Karpas-422 (cell line): ENCODE results near the gene OBSCN. TPM values are rescaled to one million over a fixed set of nuclear protein-coding genes. Genes with fewer than 3 reads are reported as not detected.

Source experiments
- DNase-seq: peaks from one replicate; pipeline ENCODE4 v3.0.0-alpha.2; 2015
- H2AFZ ChIP-seq: fragments of 200-600 bp; sonication (generic); 2 replicates; pipeline ENCODE4 v1.6.1; 2014; ENCODE audit warnings: antibody characterized with exemption, low read length, mixed read lengths
- H3K27ac ChIP-seq: fragments of 200-600 bp; sonication (generic); 2 replicates; pipeline ENCODE4 v1.5.1; 2014; ENCODE audit warnings: mild to moderate bottlenecking, low read length, moderate library complexity
- H3K27me3 ChIP-seq: fragments of 200-600 bp; sonication (generic); 2 replicates; pipeline ENCODE4 v1.6.1; 2014; ENCODE audit warnings: low read length, mixed read lengths
- H3K36me3 ChIP-seq: fragments of 200-600 bp; sonication (generic); 2 replicates; pipeline ENCODE4 v1.6.1; 2014; ENCODE audit warnings: low read length, mixed read lengths; ENCODE audit not compliant: insufficient read depth
- H3K4me1 ChIP-seq: fragments of 200-600 bp; sonication (generic); 2 replicates; pipeline ENCODE4 v1.6.1; 2014; ENCODE audit warnings: mild to moderate bottlenecking, low read length, mixed read lengths
- H3K4me2 ChIP-seq: fragments of 200-600 bp; sonication (generic); 2 replicates; pipeline ENCODE4 v1.6.1; 2014; ENCODE audit warnings: low read length, low read depth, mild to moderate bottlenecking; ENCODE audit not compliant: poor library complexity, severe bottlenecking
- H3K4me3 ChIP-seq: fragments of 200-600 bp; sonication (generic); 2 replicates; pipeline ENCODE4 v1.5.1; 2014; ENCODE audit warnings: mild to moderate bottlenecking, antibody characterized with exemption, low read length, mixed read lengths
- H3K79me2 ChIP-seq: fragments of 200-600 bp; sonication (generic); 2 replicates; pipeline ENCODE4 v1.6.1; 2014; ENCODE audit warnings: mild to moderate bottlenecking, low read length, mixed read lengths
- H3K9ac ChIP-seq: fragments of 200-600 bp; sonication (generic); 2 replicates; pipeline ENCODE4 v1.6.0; 2014; ENCODE audit warnings: low read length
- H3K9me2 ChIP-seq: fragments of 200-600 bp; sonication (generic), shearing (Covaris generic); replicated peaks from 2 replicates; pipeline ENCODE4 v1.6.0; 2014; ENCODE audit warnings: mild to moderate bottlenecking, low read length, moderate library complexity; ENCODE audit not compliant: insufficient read depth
- H3K9me3 ChIP-seq: fragments of 300-700, 200-600 bp; sonication (generic); 2 replicates; pipeline ENCODE4 v1.6.1; 2014; ENCODE audit warnings: low read length, mixed read lengths
- H4K20me1 ChIP-seq: fragments of 200-600 bp; sonication (generic); 2 replicates; pipeline ENCODE4 v1.6.1; 2014; ENCODE audit warnings: mild to moderate bottlenecking, antibody characterized with exemption, low read length, low read depth; ENCODE audit not compliant: insufficient read depth
- total RNA-seq: library from RNA; depleted of rRNA; stranded (reverse); fragments of >200 nt; shearing (Covaris generic); gene quantifications from 2 replicates; pipeline ENCODE4 v1.2.3, GENCODE V29; 2014; ENCODE audit warnings: low replicate concordance

Gene OBSCN
- total RNA-seq, 1 experiment from 2014 or later = 17.5 TPM

- Histone ChIP-seq H3K36me3 (no peaks in the 10 kb centered on the region), H3K4me2 (no peak overlapping the region), H3K9me2 (no peaks in the 10 kb centered on the region), H3K9me3 (no peaks in the 10 kb centered on the region), H3K4me1 (no peaks in the 10 kb centered on the region), H3K27me3 (no peaks in the 10 kb centered on the region), H3K9ac (no peak overlapping the region), H3K79me2 (no peaks in the 10 kb centered on the region), H4K20me1 (no peaks in the 10 kb centered on the region), H3K4me3 (no peak overlapping the region), H3K27ac (no peak overlapping the region), H2AFZ (no peak overlapping the region)
- no peak for DNase-seq
Measured at GRCh38 chr1:228289996-228290881, 82.4 kb downstream of the OBSCN start.

GRCh38 chr1:228291906-228292608 is 84.2 kb downstream of the OBSCN start:
- Histone ChIP-seq H3K36me3 (peaks cover 4% of the 10 kb centered on the region; the same call in 1 of the 2 replicates), H3K9me2 (no peaks in the 10 kb centered on the region), H3K4me3 (no peak overlapping the region), H4K20me1 (no peaks in the 10 kb centered on the region), H3K9me3 (no peaks in the 10 kb centered on the region), H3K9ac (no peak overlapping the region), H3K27ac (no peak overlapping the region), H3K4me2 (no peak overlapping the region), H3K27me3 (no peaks in the 10 kb centered on the region), H3K79me2 (no peaks in the 10 kb centered on the region), H3K4me1 (no peaks in the 10 kb centered on the region), H2AFZ (no peak overlapping the region)
- no peak for DNase-seq

- Histone ChIP-seq H3K9ac (no peak overlapping the region), H3K9me2 (no peaks in the 10 kb centered on the region), H3K4me2 (no peak overlapping the region), H3K79me2 (no peaks in the 10 kb centered on the region), H3K4me3 (no peak overlapping the region), H3K27me3 (no peaks in the 10 kb centered on the region), H3K27ac (no peak overlapping the region), H4K20me1 (no peaks in the 10 kb centered on the region), H3K9me3 (no peaks in the 10 kb centered on the region), H3K4me1 (no peaks in the 10 kb centered on the region), H2AFZ (no peak overlapping the region), H3K36me3 (peaks cover 4% of the 10 kb centered on the region; the same call in 1 of the 2 replicates)
- no peak for DNase-seq
Measured at GRCh38 chr1:228292609-228292911, 84.7 kb downstream of the OBSCN start.

GRCh38 chr1:228293393-228293792 is 85.5 kb downstream of the OBSCN start:
- Histone ChIP-seq H3K79me2 (no peaks in the 10 kb centered on the region), H3K9me3 (no peaks in the 10 kb centered on the region), H3K4me1 (no peaks in the 10 kb centered on the region), H3K4me3 (no peak overlapping the region), H3K27me3 (no peaks in the 10 kb centered on the region), H2AFZ (no peak overlapping the region), H3K27ac (no peak overlapping the region), H3K36me3 (peaks cover 4% of the 10 kb centered on the region; the same call in 1 of the 2 replicates), H3K9me2 (no peaks in the 10 kb centered on the region), H4K20me1 (no peaks in the 10 kb centered on the region), H3K4me2 (no peak overlapping the region), H3K9ac (no peak overlapping the region)
- no peak for DNase-seq

GRCh38 chr1:228293816-228294500 is 86.1 kb downstream of the OBSCN start:
- no peaks in the 10 kb centered on the region for H3K4me1 ChIP-seq
- no peak overlapping the region for H3K9ac ChIP-seq
- no peaks in the 10 kb centered on the region for H3K79me2 ChIP-seq
- H3K4me2 ChIP-seq = no peak overlapping the region
- peaks cover 4% of the 10 kb centered on the region; the same call in 1 of the 2 replicates for H3K36me3 ChIP-seq
- no peak overlapping the region for H2AFZ ChIP-seq
- no peak for DNase-seq
- no peaks in the 10 kb centered on the region for H3K9me3 ChIP-seq
- no peaks in the 10 kb centered on the region for H4K20me1 ChIP-seq
- no peaks in the 10 kb centered on the region for H3K27me3 ChIP-seq
- H3K27ac ChIP-seq = no peak overlapping the region
- no peak overlapping the region for H3K4me3 ChIP-seq
- no peaks in the 10 kb centered on the region for H3K9me2 ChIP-seq

GRCh38 chr1:228294717-228295116 is 86.9 kb downstream of the OBSCN start:
- no peak overlapping the region for H3K27ac ChIP-seq
- no peak overlapping the region for H3K4me3 ChIP-seq
- no peak overlapping the region for H2AFZ ChIP-seq
- no peaks in the 10 kb centered on the region for H3K9me2 ChIP-seq
- H3K4me1 ChIP-seq = no peaks in the 10 kb centered on the region
- H3K4me2 ChIP-seq = no peak overlapping the region
- DNase-seq = no peak
- no peaks in the 10 kb centered on the region for H3K9me3 ChIP-seq
- no peaks in the 10 kb centered on the region for H3K27me3 ChIP-seq
- H3K79me2 ChIP-seq = no peaks in the 10 kb centered on the region
- H3K9ac ChIP-seq = no peak overlapping the region
- peaks cover 4% of the 10 kb centered on the region; the same call in 1 of the 2 replicates for H3K36me3 ChIP-seq
- H4K20me1 ChIP-seq = no peaks in the 10 kb centered on the region

- H3K9me3 ChIP-seq = no peaks in the 10 kb centered on the region
- H3K9me2 ChIP-seq = no peaks in the 10 kb centered on the region
- no peaks in the 10 kb centered on the region for H4K20me1 ChIP-seq
- H3K9ac ChIP-seq = no peak overlapping the region
- H3K36me3 ChIP-seq = peaks cover 4% of the 10 kb centered on the region; the same call in 1 of the 2 replicates
- H3K79me2 ChIP-seq = no peaks in the 10 kb centered on the region
- H3K27me3 ChIP-seq = no peaks in the 10 kb centered on the region
- no peak overlapping the region for H3K4me2 ChIP-seq
- no peak overlapping the region for H3K4me3 ChIP-seq
- no peaks in the 10 kb centered on the region for H3K4me1 ChIP-seq
- no peak for DNase-seq
- no peak overlapping the region for H3K27ac ChIP-seq
- H2AFZ ChIP-seq = no peak overlapping the region
Measured at GRCh38 chr1:228295201-228295600, 87.4 kb downstream of the OBSCN start.

GRCh38 chr1:228295981-228296380 is 88.1 kb downstream of the OBSCN start:
- H3K9me2 ChIP-seq = no peaks in the 10 kb centered on the region
- H3K27me3 ChIP-seq = no peaks in the 10 kb centered on the region
- H2AFZ ChIP-seq = no peak overlapping the region
- no peak overlapping the region for H3K27ac ChIP-seq
- peaks cover 4% of the 10 kb centered on the region; the same call in 1 of the 2 replicates for H3K36me3 ChIP-seq
- no peaks in the 10 kb centered on the region for H3K79me2 ChIP-seq
- H3K9me3 ChIP-seq = no peaks in the 10 kb centered on the region
- no peak overlapping the region for H3K4me2 ChIP-seq
- H3K4me1 ChIP-seq = no peaks in the 10 kb centered on the region
- H3K9ac ChIP-seq = no peak overlapping the region
- no peak for DNase-seq
- no peak overlapping the region for H3K4me3 ChIP-seq
- no peaks in the 10 kb centered on the region for H4K20me1 ChIP-seq
